GM23338 (cell line): Measurements from ENCODE around the gene EXOC3L2. TPM values are rescaled to one million over a fixed set of nuclear protein-coding genes. Genes with fewer than 3 reads are reported as not detected.

Experiments used
- ATAC-seq: fragments of 200-7000 bp; cut with Tn5 transposase; 3 replicates; pipeline ENCODE4 v1.9.1; 2020
- DNase-seq: peaks from one replicate; pipeline ENCODE4 v3.0.0-alpha.2; 2015; ENCODE audit warnings: low spot score
- H2AFZ ChIP-seq: fragments of 200-600 bp; sonication (generic); 2 replicates; pipeline ENCODE4 v1.8.0; 2016; ENCODE audit warnings: antibody characterized with exemption, mild to moderate bottlenecking, moderate library complexity
- H3F3A ChIP-seq: fragments of 200-600 bp; sonication (generic); replicated peaks from 2 replicates; pipeline ENCODE4 v1.8.0; 2017; ENCODE audit warnings: antibody characterized with exemption, mixed run types, low read depth
- H3K27ac ChIP-seq: fragments of 200-600 bp; sonication (generic); 2 replicates; pipeline ENCODE4 v1.6.1; 2016; ENCODE audit warnings: low read depth
- H3K27me3 ChIP-seq: fragments of 200-600 bp; sonication (generic); 2 replicates; pipeline ENCODE4 v1.8.0; 2016; ENCODE audit warnings: mild to moderate bottlenecking, mixed run types, moderate library complexity; ENCODE audit not compliant: insufficient read depth
- H3K36me3 ChIP-seq: fragments of 200-600 bp; sonication (generic); 2 replicates; pipeline ENCODE4 v1.8.0; 2016; ENCODE audit warnings: mild to moderate bottlenecking; ENCODE audit not compliant: insufficient read depth
- H3K4me1 ChIP-seq: fragments of 200-600 bp; sonication (generic); 2 replicates; pipeline ENCODE4 v1.8.0; 2016; ENCODE audit warnings: mild to moderate bottlenecking, moderate library complexity; ENCODE audit not compliant: insufficient read depth
- H3K4me2 ChIP-seq: fragments of 200-600 bp; sonication (generic); 2 replicates; pipeline ENCODE4 v1.7.1; 2017; ENCODE audit warnings: mixed run types
- H3K4me3 ChIP-seq: fragments of 200-600 bp; sonication (generic); 2 replicates; pipeline ENCODE4 v1.6.1; 2016; ENCODE audit warnings: mixed run types
- H3K79me2 ChIP-seq: fragments of 200-600 bp; sonication (generic); replicated peaks from 2 replicates; pipeline ENCODE4 v1.8.0; 2017; ENCODE audit warnings: mild to moderate bottlenecking; ENCODE audit not compliant: insufficient read depth
- H3K9me2 ChIP-seq: fragments of 200-600 bp; sonication (generic); 2 replicates; pipeline ENCODE4 v1.8.0; 2017; ENCODE audit not compliant: insufficient read depth
- H4K20me1 ChIP-seq: fragments of 200-600 bp; sonication (generic); replicated peaks from 2 replicates; pipeline ENCODE4 v1.8.0; 2017; ENCODE audit warnings: mild to moderate bottlenecking; ENCODE audit not compliant: insufficient read depth
- H3K27ac Mint-ChIP-seq: 2 replicates; pipeline ENCODE4 v1.8.0; 2020; ENCODE audit warnings: inconsistent platforms, mild to moderate bottlenecking, moderate library complexity, mixed read lengths
- H3K27me3 Mint-ChIP-seq: 3 replicates; pipeline ENCODE4 v1.8.0; 2022; ENCODE audit warnings: low read depth, mild to moderate bottlenecking, moderate library complexity, mixed read lengths, inconsistent platforms; ENCODE audit not compliant: insufficient read depth, poor library complexity
- H3K36me3 Mint-ChIP-seq: 3 replicates; pipeline ENCODE4 v1.8.0; 2021; ENCODE audit warnings: low read depth, mild to moderate bottlenecking, inconsistent platforms, moderate library complexity, mixed read lengths
- H3K4me1 Mint-ChIP-seq: 3 replicates; pipeline ENCODE4 v1.8.0; 2020; ENCODE audit warnings: mild to moderate bottlenecking, inconsistent platforms, mixed read lengths
- H3K4me3 Mint-ChIP-seq: 3 replicates; pipeline ENCODE4 v1.8.0; 2021; ENCODE audit warnings: moderate library complexity, mild to moderate bottlenecking, inconsistent platforms, mixed read lengths
- H3K9me3 Mint-ChIP-seq: 3 replicates; pipeline ENCODE4 v1.8.0; 2020; ENCODE audit warnings: moderate library complexity, mild to moderate bottlenecking, inconsistent platforms, mixed read lengths
- ETS1 ChIP-seq: IDR thresholded peaks from 2 replicates; pipeline ENCODE4 v1.6.1; 2016; ENCODE audit warnings: antibody characterized with exemption
- EZH2 ChIP-seq: fragments of 200-600 bp; sonication (generic); IDR thresholded peaks from one replicate; pipeline ENCODE4 v1.8.0; 2017; ENCODE audit warnings: antibody characterized with exemption, mild to moderate bottlenecking, low read depth; ENCODE audit not compliant: unreplicated experiment
- EZH2phosphoT487 ChIP-seq: fragments of 200-600 bp; sonication (generic); IDR thresholded peaks from one replicate; pipeline ENCODE4 v1.8.1; 2018; ENCODE audit warnings: antibody characterized with exemption; ENCODE audit not compliant: unreplicated experiment
- JUNB ChIP-seq: IDR thresholded peaks from one replicate; pipeline ENCODE4 v1.6.1; 2016; ENCODE audit warnings: antibody characterized with exemption; ENCODE audit not compliant: unreplicated experiment
- NANOG ChIP-seq: IDR thresholded peaks from 2 replicates; pipeline ENCODE4 v1.6.1; 2016; ENCODE audit warnings: antibody characterized with exemption, borderline replicate concordance
- STAT1 ChIP-seq: IDR thresholded peaks from one replicate; pipeline ENCODE4 v1.6.1; 2016; ENCODE audit warnings: antibody characterized with exemption; ENCODE audit not compliant: unreplicated experiment
- ZNF114 ChIP-seq: fragments of 250-450 bp; sonication (Bioruptor Pico); IDR thresholded peaks from 2 replicates; pipeline ENCODE4 v1.5.0; 2020; ENCODE audit warnings: mild to moderate bottlenecking, moderate library complexity
- ZNF331 ChIP-seq: fragments of 250-450 bp; sonication (Bioruptor Pico); IDR thresholded peaks from 2 replicates; pipeline ENCODE4 v1.5.0; 2020; ENCODE audit warnings: low read depth, mild to moderate bottlenecking, moderate library complexity
- polyA plus RNA-seq: library from polyadenylated mRNA; unstranded; fragments of >200 nt; fragmentation: Nextera tagmentation; extraction: Ambion mirVana; gene quantifications from 2 replicates; pipeline ENCODE4 v1.2.1, GENCODE V29; 2016
- total RNA-seq: library from RNA; depleted of rRNA; stranded (reverse); fragments of >200 nt; shearing (Covaris generic); gene quantifications from 2 replicates; pipeline ENCODE4 v1.2.3, GENCODE V29; 2014

The EXOC3L2 gene
- total and polyA plus RNA-seq, 2 experiments from 2014 or later: 2.8 to 3.2 TPM

DNA sequence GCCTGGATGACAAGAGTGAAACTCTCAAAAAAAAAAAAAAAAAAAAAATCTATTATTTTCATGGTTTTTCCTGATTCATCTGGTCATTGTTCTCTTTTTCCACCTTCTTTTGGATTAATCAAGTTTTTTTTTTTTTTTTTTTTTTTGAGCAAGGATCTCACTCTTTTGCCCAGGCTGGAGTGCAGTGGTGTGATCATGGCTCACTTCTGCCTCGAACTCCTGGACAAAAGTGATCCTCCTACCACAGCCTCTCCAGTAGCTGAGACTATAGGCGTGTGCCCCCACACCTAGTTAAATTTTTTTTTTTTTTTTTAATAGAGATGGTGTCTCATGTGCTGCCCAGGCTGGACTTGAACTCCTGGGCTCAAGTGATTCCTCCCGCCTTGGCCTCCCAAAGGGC is 38.9 kb downstream of the EXOC3L2 start (continued):
- TF ChIP-seq STAT1 (no peak), ETS1 (no peak), EZH2phosphoT487 (no peak), ZNF114 (CRISPR knock-in tag) (no peak), EZH2 (no peak), JUNB (no peak), ZNF331 (no peak), NANOG (no peak)

DNA sequence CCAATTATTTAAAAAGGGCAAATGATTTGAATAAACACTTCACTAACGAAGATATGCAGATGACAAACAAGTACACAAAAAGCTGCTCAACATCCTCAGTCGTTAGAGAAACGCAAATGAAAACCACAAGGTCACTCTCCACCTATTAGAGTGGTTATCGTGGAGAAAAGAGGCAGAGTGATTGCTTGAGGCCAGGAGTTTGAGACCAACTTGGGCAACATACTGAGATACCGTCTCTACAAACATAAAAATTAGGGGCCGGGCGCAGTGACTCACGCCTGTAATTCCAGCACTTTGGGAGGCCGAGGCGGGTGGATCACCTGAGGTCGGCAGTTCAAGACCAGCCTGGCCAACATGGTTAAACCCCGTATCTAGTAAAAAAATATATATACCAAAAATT is 39.4 kb downstream of the EXOC3L2 start:
- no peaks in the 10 kb centered on the region for H3K4me1 ChIP-seq
- no peak overlapping the region for H3K27ac ChIP-seq
- no peak overlapping the region for H3K4me2 ChIP-seq
- Mint-ChIP-seq H3K27me3 (peaks cover 2% of the 10 kb centered on the region), H3K4me1 (no peaks in the 10 kb centered on the region; the same call in 2 of the 3 replicates), H3K4me3 (no peak overlapping the region), H3K36me3 (no peaks in the 10 kb centered on the region), H3K27ac (no peak overlapping the region), H3K9me3 (no peaks in the 10 kb centered on the region)
- no peak overlapping the region for H2AFZ ChIP-seq
- ATAC-seq (no peak), DNase-seq (no peak)
- no peaks in the 10 kb centered on the region for H3K36me3 ChIP-seq
- H4K20me1 ChIP-seq: no peaks in the 10 kb centered on the region
- no peak for TF ChIP-seq EZH2
- TF ChIP-seq NANOG: no peak
- TF ChIP-seq EZH2phosphoT487: no peak
- no peaks in the 10 kb centered on the region for H3K9me2 ChIP-seq
- H3K27me3 ChIP-seq: no peaks in the 10 kb centered on the region
- no peak overlapping the region for H3K4me3 ChIP-seq
- no peaks in the 10 kb centered on the region for H3K79me2 ChIP-seq
- H3F3A ChIP-seq: no peaks in the 10 kb centered on the region

DNA sequence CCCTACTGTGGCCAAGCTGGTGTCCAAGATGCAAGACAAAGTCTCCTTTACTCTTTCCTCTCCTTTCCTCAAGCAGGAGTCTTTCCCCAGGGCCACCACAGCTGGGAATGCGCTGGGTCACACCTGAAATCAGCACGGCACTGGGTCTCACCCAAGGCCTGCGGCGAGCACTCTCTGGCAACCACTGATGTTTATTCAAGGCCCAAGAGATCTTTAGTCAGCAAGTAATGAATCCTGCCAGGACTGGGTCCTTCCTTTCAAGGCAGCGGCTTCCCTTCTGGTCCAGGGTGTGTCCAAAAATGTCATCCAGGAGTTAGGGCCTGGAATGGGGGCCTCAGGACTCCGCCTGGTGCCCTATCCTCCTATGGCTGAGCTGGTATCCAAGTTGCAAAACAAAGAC is 42.6 kb downstream of the EXOC3L2 start:
- H3K4me2 ChIP-seq: no peak overlapping the region
- H3K4me3 Mint-ChIP-seq: no peak overlapping the region
- H3K36me3 ChIP-seq: no peaks in the 10 kb centered on the region
- H3K4me1 Mint-ChIP-seq: no peaks in the 10 kb centered on the region; the same call in 2 of the 3 replicates
- peaks cover 3% of the 10 kb centered on the region for H3K27me3 Mint-ChIP-seq
- H3K79me2 ChIP-seq: no peaks in the 10 kb centered on the region
- no peaks in the 10 kb centered on the region for H4K20me1 ChIP-seq
- H3K36me3 Mint-ChIP-seq: no peaks in the 10 kb centered on the region
- DNase-seq (no peak), ATAC-seq (no peak)
- no peaks in the 10 kb centered on the region for H3K9me2 ChIP-seq
- TF ChIP-seq ETS1: no peak
- TF ChIP-seq ZNF331: no peak
- no peaks in the 10 kb centered on the region for H3F3A ChIP-seq
- no peak overlapping the region for H3K27ac ChIP-seq
- H3K9me3 Mint-ChIP-seq: no peaks in the 10 kb centered on the region; the same call in 2 of the 3 replicates
- H3K27me3 ChIP-seq: no peaks in the 10 kb centered on the region
- H2AFZ ChIP-seq: no peak overlapping the region
- H3K4me3 ChIP-seq: no peak overlapping the region
- H3K4me1 ChIP-seq: no peaks in the 10 kb centered on the region
- H3K27ac Mint-ChIP-seq: no peak overlapping the region
